GM19238 (cell line): ENCODE results near the gene EHD4.

Experiments
- DNase-seq: peaks from one replicate; pipeline ENCODE4 v3.0.0; 2011; ENCODE audit warnings: low spot score; ENCODE audit not compliant: insufficient read length

Gene EHD4

DNA sequence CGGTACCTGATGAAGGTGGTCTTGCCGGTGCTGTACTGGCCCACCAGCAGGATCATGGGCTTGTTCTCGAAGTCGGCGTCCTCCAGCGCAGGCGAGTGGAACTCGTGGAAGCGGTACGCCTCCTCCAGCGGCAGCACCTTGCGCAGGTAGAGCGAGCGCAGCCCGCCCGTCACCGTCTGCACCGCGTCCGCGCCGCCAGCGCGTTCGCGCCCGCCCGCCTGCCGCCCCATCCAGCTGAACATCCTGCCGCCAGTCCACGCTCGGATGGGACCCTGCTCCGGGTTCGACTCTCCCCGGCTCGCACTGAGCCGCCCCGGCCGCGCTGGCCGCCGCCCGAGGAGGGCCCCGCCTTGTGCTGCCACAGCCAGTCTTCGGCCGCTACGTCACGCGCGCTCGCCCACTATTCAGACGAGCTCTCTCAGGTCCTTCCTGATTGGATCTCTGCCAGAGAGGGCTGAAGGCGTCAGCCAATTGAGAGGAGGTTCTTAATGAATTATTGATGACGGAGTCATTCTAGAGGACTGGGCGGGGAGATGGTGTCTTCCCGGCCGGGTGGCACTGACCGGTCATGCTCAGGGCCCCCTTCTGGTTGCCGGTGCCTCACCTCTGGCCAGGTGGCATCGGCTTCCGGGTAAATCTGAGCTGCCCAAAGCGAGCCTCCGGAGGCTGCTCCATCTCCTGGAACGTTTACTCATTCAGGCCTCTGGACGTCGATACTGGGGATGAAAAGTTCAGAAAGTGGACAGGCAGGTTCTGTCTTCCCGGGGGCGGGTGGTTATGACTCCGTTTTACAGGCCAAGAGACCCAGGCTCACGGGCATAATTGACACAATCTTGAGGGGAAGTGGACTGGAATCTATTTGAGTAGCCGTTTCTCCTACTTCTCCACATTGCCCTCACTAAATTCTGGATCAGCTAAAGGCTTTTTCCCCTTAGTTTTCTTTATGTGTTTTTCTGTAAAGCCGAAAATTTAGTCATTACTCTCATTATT, at the start of gene EHD4:
TSS of gene EHD4 (minus strand) at position 305 of the 990 bp plus-strand sequence. CDS start at position 242, 63 bp downstream.
- DNase-seq, result peak; percentile 94

DNA sequence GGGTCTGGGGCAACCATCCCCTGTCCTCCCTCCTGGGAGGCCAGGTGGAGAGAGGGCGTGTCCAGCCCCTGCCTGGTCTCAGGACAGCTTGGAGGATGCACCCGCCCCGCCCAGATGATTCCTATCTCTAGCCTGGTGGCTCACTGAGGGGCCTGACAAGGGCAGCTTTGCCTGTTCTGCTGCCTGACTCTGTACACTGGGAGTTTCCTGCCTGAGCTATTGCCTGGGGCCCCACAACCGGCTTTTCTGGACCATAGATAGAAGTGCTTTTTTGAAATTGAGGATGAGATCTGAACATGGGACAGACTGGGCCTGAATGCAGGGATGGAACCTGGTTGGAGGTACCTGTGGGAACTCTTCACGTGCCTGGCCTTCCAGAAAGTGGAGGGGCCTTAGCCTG, 49.2 kb upstream of the EHD4 start:
- no peak for DNase-seq

DNA sequence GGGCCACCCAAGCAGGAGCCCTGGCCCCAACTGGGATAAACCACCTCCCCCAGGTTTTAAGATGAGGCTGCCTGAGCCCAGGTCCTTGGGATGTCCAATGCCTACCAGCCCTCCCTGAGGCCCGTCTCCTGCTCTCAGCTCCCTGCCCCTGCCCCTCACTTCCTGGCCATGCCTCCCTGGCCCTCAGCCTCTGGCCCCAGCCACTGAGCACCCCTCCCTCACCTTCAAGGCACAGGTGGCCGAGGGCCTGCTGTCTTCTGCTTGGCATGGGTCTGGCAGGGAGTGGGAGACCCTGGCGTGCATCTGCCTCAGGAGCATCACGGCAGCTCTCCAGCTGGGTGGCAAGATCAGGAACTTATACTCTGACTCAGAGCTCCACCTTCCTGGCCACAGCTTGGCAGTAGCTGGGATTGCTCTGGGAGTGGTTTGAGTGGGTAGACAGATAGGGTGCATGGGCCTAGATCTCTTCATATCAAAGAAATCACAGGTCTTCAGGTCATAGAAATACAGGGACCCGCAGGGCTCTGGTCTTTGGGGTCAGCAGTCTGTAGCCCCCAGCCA, 48.4 kb upstream of the EHD4 start, which contains the start of gene PLA2G4E:
TSS of gene PLA2G4E (minus strand) at position 330 of the 561 bp plus-strand sequence. CDS start at position 318, 12 bp downstream.
- DNase-seq, result no peak

DNA sequence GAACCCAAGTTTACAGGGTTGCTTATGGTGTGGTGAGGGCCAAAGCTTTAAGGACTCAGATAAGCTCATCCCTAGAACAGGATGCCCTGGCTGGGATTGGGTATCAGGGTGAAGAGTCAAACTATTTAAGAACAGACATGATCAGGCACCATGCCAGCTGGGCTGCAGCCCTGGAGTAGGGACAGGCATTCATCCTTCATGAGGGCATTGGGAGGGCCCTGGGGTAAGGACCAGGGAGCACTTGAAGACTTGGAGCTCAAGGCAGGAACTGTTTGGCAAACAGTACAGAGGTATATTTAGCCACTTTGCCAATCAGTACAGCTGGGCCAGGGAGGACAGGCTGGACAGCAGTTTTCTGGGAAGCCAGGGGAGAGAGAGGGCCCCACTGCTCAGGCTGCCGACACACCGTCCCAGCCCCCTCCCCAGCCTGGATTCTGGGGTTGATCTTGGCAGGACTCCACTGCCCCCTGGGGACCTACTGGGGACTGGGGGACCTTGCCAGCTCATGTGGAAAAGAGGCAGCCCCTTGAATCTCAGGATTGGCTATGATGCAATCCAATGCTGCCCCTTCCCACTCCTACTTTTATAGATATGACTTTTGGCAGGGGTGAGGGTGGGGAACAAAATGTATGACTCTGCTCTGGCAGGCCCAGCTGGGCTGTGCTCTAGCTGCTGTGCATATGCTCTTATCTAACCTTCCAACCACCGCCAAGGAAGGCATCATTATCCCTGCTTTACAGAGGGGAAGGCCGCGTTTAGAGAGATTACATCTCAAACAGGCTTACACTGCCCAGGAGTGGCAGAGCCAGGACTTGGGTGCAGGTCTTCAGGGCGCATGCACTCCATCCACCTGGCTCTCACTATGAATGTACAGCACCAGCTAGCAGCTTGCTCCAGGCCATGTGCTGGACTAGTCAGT, 46.2 kb upstream of the EHD4 start:
- no peak for DNase-seq

DNA sequence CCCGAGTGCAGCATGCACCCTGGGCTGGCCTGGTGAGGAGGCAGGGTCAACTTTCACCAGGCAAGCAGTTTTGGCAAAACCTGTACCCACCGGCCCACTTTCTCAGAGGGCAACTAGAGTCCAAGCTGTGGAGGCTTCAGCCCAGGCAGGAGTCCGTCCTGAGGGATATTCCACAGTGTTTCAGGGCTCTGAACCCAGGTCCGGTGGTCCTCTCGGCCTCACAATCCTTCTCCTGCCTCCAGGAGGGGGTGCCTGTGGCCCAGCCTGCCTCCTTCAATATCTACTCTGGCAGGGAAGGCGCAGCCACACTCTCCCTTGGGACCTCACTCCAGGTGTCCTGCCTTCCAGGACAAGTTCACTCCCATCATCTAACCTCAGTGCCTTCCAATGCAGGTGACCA, 44.6 kb upstream of the EHD4 start:
- DNase-seq, result no peak

DNA sequence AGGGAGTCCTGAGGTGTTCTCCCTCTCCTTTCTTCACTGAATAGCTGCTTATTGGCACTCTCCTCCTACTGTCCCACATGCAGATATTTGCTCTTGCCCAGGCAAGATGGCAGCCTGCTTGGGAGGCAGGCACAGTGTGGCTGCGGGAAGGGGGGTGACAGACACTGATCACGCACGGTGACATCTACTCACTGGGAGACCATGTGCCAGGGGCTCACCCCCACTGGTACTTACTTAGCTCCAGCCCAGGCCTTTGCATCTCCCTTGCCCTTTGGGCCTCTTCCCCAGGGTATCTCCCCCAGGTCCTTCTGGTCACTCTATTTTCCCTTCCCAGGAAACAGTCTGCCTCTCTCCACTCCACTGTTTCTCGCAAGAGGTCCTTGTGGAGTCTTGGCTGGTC, 42.0 kb upstream of the EHD4 start:
- no peak for DNase-seq

DNA sequence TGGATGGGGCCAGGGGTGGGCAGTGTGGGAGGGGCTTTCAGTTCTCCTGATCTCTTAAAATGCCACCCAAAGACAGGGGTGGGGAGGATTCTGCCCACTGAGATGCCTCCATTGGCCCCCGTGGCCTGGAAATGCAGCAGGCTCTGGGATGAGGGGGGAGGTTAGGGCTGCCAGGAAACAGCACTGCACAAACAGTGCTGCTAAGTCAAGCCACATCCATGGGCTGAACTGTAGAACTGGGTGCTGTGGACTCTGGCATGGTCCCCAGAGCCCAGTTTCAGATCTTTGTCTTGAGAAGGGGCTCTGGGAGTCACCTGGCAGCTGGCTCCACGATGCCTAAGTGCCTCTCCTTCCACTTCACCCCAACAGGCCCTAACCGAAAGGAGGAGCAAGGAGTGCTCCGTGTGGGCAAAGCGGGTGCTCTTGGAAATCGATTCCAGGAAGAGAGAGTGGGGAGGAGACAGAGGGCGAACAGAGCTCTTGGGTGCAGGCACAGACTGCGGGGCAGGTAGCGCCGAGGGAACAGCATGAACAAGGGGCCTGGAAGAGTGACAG, 40.6 kb upstream of the EHD4 start:
- no peak for DNase-seq

DNA sequence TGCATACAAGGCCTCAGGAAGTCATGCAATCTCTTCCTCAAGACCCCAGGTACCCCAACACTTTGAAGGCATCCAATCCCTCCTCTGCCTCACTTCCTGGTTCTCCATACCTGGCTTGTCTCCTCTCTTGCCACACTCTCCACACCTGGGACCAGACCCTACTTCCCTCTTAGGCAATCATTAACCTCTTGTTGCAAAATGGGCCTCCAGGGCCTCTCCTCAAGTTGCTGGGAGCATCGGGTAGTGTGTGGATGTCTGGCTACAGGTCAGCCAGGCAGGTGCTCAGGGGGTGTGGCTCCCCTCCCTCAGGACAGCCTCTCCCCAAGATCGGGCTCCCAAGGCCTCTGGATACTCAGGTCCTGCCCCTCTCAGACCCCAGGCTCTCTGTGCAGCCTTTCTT, 39.9 kb upstream of the EHD4 start:
- DNase-seq, result no peak

DNA sequence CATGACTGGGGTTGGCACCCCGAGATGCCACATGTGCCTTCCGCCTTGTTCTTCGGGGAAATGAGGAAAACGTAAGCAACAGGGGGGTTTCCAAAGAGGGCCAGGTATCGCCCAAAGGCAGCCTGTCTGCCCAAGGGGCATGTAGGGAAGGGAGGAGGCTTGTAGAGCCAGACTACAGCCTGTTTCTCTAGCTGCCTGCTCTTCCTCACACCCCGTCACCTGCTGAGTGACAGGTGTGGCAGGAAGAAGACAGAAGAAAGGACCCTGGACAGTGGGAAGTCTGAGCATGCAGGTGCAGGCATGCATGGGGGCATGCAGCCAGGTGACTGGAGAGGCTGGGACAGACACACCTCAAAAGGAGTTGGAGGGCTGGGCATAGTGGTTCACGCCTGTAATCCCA, 38.7 kb upstream of the EHD4 start:
- no peak for DNase-seq

DNA sequence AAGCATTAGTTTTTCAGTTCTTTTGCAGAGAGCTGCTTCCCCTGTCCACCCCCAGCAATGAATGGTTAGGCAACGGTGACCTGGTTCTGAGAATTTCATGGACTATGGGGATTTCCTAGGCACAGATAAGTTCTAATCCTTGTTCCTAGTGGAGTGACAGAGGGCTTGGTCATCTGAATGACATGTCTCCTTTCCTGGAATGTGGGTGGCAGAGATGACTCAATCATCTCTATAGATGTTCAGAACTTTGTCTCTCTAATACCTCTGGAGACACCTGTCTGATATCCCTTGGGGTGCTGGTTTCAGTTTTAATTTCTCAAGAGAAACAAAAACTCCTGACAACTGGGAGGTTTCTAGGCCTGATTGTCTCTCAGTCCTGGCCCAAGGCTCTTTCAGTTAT, 38.1 kb upstream of the EHD4 start:
- peak; percentile 68 for DNase-seq

DNA sequence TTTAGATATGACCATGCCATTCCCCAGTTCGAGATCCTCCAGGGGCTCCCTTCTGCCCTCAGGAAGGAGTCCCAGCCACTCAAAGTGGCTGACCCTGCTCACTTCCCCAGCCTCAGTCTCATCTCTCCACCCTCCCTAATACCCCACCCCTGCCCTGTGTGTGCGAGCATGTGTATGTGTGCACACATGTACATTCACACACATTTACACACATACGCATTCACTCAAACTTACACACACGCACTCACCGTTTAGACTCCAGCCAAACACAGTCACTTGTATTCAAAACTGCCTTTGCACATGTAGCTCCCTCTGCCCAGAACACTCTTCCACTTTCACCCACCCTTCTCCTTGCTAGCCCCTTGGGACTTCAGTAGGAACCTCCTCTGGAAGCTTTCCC, 37.1 kb upstream of the EHD4 start:
- no peak for DNase-seq

DNA sequence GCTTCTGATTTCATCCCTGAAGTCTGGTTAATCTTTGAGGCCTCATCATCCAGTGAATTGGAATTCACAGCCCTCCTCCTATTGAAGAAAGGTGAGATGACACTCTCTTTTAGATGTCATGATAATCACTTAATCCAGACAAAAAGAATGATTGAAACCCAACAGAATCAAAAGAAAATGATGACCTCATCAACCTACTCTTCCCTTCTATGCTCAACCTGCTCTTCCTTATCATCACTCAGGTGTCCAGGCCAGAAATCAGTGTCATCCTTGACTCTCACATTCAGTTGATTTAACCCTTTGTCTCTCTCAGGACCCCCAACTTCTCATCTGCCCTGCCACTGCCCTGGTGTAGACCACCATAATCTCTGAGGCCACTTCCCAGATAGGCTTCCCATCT, 36.7 kb upstream of the EHD4 start:
- no peak for DNase-seq

DNA sequence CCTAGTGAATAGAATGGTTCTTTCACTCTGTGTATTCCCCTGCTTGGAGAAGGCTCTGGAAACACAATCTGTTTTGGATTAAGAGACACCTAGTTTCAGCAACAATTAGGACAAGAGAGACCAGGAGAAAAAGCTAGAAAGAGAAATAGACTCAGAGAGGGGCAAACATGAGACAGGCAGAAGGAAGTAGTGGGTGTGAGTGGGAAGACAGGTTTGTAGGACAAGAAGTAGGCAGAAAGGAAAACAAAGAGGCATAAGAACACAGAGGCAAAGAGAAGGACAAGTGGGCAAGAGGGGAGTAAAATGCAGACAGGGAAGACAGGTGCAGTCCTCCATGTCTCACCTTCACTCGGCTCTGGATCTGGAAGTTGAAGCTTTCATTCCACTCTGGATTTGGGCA, 35.0 kb upstream of the EHD4 start:
- no peak for DNase-seq

DNA sequence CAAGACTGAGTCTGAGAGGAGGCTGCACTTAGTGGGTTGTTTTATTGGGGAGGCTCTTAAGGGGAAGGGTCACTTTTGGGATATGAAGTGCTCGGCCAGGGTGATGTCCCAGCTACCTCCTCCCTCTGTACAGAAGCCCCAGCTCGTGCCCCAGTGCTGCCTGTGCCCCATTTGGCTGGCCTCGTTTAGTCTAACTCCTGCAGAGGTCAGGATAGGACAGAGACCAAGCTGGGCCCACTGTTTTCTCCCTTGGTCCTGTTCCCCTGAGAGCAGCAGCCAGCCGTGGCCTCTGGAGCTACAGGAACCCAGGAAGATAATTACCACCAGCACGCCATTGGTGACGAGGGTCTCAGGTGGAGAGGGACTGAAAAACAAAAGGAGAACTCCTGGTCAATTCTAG, 30.0 kb upstream of the EHD4 start:
- no peak for DNase-seq

DNA sequence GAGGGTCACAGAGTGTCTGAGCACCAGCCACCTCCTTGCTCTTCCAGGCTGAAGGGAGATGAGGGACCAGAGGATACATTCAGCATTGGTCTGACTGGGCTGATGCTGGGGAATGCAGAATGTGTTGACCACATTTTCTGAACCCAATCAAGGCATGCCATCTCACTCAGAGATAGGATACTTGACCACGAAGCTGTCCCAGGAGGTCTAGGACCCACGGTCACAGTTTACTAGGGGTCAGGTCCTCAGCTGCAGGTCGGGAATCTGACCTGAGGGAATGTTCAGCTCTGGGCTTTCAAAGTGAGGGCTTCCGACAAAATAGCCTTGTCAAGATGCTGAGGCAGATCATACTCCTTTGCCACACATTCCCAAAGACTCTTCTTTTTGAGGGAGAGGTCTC, 28.9 kb upstream of the EHD4 start:
- DNase-seq, result no peak

DNA sequence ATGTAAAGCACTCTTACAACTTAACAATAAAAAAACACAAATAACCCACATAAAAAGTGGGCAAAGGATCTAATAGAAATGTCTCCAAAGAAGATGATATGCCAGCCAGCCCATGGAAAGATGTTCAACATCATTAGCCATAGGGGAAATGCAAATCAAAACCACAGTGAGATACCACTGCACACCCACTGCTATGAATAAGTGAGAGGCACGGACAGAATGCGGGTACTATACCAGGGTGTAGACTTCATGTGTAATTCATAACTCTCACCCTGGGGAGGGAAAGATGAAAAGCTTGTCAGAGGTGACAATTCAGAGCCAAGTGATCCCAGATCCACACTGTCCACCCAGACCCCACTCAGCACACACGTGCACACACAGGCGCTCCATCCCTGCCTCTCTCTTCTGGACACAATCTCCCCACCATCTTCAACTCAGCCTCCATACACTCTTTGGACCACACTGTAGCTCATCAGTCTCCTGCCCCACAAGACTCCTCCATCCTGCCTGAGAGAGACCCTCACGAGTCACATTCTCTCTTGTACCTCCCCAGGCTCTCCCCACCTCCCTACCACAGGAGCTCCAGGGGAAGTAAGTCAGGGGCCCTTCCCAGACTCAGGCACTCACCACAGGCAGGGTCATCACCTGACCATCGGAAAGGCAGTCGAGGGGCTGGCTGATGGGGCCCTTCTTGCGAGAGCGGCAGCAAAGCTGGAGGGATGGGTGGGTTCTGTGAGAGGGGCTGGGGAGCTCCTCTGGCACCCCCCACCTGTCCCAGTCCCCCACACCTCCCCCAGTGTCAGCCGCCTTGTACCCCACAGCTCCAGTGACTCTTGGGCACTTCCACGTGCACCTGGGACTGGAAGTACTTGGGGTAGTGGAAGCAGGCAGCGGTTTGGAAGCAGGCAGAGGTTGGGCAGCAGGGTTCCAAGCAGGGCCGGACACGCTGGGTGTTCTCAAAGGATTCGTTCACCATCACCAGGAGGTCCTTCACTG, 27.2 kb upstream of the EHD4 start:
- no peak for DNase-seq

DNA sequence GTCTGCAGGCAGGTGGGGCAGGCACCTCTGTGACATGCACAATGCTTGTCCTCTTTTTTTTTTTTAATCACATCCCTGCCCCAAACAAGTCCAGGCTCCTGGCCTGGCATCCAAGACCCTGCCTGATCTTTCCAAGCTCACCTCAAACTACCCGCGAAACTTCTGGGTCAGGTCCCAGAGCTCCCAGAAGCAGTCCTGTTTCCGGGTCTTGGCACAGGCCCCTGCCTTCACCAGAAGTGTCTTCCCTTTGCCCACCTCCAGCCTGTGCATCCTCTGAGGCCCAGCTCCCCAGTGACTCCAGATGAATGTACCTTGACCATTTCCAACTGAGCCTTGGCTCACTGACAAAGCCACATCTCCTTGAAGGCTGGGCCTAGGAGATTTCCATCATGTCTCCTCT, 25.5 kb upstream of the EHD4 start:
- no peak for DNase-seq

DNA sequence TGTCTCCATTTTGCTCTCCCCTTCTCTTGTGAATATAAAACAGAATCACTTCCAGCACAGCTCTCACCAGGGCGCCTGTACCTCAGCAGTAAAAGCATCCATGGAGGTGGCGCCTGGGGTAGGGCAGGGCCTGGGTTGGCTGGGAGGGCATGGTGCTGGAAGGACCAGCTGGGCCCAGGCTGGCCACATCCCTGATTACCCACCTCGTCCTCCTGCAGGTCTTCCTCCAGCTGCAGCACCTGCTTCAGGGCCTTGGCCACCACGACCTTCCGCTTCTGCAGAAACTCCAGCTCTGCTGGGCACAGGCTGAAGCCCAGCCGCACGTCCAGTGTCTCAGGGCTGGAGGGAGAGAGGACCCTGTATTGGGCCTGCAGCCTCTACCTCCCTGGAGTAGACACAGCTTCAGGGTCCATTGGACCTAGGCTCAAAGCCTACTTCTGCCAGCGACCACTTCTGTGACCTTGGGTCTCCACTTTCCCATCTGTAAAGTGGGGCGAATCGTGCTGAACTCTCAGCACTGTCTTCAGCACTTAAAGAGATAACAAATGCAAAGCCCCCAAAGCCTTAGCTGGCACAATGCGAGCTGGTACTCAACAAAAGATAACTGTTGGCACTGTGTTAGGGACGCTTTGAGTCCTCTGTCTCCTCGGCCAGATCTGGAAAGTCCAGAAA, 24.7 kb upstream of the EHD4 start:
- no peak for DNase-seq

DNA sequence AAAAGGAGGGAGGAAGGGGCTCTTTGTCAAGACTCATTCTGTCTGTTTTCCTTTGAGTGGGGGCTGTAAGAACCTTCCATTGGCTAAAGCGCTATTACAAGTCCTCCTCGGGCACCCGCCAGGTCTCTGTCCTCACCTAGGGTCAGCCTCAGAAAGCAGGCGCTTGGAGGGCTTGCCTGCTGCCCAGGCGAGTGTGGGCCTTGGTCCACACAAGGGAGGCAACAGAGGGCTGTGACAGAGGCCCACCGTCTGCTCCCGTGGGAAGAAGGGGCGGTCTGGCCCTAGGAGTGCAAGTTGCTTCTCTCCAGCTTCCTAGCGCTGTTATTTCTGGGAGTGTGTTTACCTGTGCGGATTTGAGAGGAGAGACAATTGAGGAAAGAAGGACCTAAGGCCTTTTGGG, 24.0 kb upstream of the EHD4 start:
- DNase-seq, result no peak

DNA sequence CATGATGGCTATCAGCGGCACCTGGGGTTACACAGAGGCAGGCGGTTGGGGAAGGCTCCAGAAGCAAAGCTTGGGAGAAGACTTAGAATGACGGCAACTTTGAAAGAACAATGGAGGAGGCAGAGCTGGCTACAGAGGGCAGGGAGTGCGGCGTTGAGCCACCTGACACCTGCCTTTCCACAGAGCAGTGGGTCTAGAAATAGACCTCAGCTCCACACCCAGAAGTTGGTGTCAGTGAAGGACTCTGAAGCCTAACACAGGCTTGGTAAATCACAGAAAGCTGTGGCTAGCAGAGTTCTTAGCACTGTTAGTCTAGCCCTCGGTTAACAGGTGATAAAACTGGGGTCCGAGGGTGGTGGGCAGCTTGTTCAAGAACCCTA, 23.1 kb upstream of the EHD4 start:
- no peak for DNase-seq
